Stimulated activated CD8-positive, alpha-beta memory T cell treated with anti-CD3 and anti-CD28 coated beads, Interleukin-15, amount 100 ng/mL, for 24 hours (primary cell): Measurements from ENCODE around the gene ZNF853.
"Not testable (repeated sequence)": the region's sequence is repeated elsewhere in the genome, so short reads cannot be mapped to it uniquely, and the experiment has no call there.

Experiments
- DNase-seq: peaks from one replicate; pipeline ENCODE4 v3.0.0-alpha.2; 2020; ENCODE audit warnings: low read depth

Gene ZNF853

GRCh38 chr7:6606866-6607583, 8.4 kb upstream of the ZNF853 start:
- DNase-seq, result no peak

GRCh38 chr7:6607651-6608051, 7.8 kb upstream of the ZNF853 start:
- no peak for DNase-seq

GRCh38 chr7:6608081-6608480, 7.3 kb upstream of the ZNF853 start:
- DNase-seq, result no peak

- no peak for DNase-seq
Measured at GRCh38 chr7:6608794-6609193, 6.6 kb upstream of the ZNF853 start.

GRCh38 chr7:6612819-6613218, 2.6 kb upstream of the ZNF853 start:
- DNase-seq, result no peak

GRCh38 chr7:6613706-6614105, 1.7 kb upstream of the ZNF853 start:
- DNase-seq, result no peak

- no peak for DNase-seq
Measured at GRCh38 chr7:6615723-6616555, 529 bp downstream of the ZNF853 start.

- no peak for DNase-seq
Measured at GRCh38 chr7:6616854-6617643, 1.6 kb downstream of the ZNF853 start.

- DNase-seq, result no peak
Measured at GRCh38 chr7:6618621-6619020, 3.2 kb downstream of the ZNF853 start.

- no peak for DNase-seq
Measured at GRCh38 chr7:6619961-6620360, 4.6 kb downstream of the ZNF853 start.

- no peak for DNase-seq
Measured at GRCh38 chr7:6621195-6622133, 6.1 kb downstream of the ZNF853 start.

- no peak for DNase-seq
Measured at GRCh38 chr7:6622134-6622710, 6.8 kb downstream of the ZNF853 start.

- DNase-seq, result no peak
Measured at GRCh38 chr7:6623589-6624245, 8.3 kb downstream of the ZNF853 start.

GRCh38 chr7:6624246-6624611, 8.8 kb downstream of the ZNF853 start:
- no peak for DNase-seq

- DNase-seq, result no peak
Measured at GRCh38 chr7:6628045-6628444, 12.6 kb downstream of the ZNF853 start.

- no peak for DNase-seq
Measured at GRCh38 chr7:6630007-6630849, 14.8 kb downstream of the ZNF853 start.

GRCh38 chr7:6631605-6632004, 16.2 kb downstream of the ZNF853 start:
- no peak for DNase-seq

- no peak for DNase-seq
Measured at GRCh38 chr7:6634021-6634420, 18.6 kb downstream of the ZNF853 start.

- DNase-seq, result not testable (repeated sequence)
Measured at GRCh38 chr7:6634971-6635370, 19.6 kb downstream of the ZNF853 start.
